GM18868 (cell line): Measurements from ENCODE around the gene PEAK3.

Source experiments
- ATAC-seq: cut with Tn5 transposase; IDR thresholded peaks from one replicate; pipeline ENCODE4 v1.9.1; 2021; ENCODE audit warnings: mild to moderate bottlenecking, moderate library complexity; ENCODE audit not compliant: unreplicated experiment

PEAK3 gene

DNA sequence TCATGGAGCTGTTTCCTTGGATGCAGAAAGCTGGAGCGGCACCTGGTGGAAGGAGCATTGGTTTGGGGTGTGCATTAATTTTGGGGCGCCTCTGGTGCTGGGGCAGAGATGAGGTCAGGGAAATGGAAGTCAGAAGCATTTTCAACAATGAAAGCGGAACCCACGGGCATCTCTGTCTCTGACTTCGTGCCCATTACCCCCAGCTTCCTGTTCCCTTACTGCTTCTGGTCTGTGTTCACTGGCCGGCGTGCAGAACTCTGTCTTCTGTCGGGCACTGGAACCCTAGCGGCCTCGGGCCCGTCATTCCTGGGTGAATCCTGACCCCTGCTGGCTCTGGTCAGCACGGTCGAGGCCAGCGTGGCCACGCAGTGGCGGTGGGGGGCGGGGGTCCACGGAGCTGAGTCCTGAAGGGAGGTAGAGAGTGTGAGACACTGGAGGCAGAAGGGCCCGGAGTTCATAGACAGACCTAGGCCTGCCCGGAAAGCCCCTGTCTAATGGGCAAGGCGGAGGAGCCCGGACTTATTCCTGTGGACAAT, 33.9 kb upstream of the PEAK3 start:
- ATAC-seq = no peak

DNA sequence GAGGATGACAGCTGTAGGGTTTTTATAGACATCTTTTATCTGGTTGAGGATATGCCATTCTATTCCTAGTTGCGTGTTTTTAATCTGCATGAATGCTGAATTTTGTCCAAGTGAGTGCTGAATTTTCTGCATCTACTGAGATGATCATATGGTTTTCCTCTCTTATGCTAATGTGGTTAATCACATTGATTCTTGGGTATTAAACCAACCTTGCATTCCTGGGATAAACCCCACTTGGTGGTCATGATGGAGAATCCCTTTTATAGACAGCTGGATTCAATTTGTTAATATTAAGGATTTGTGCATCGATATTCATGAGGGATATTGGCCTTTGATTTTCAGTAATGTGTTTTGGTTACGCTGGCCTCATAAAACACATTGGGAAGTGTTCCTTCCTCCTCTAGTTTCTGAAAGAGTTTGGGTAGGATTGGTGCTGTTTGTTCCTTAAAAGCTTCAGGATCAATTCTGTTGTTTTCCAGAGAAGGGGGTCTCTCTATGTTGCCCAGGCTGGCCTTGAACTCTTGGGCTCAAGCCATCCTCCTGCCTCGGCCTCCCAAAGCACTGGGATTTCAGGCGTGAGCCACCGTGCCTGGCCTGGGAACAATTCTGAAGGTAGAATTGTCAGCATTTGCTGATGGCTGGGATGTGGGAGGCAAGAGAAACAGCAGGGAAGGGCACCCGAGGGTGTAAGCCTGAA, 33.3 kb upstream of the PEAK3 start:
- no peak for ATAC-seq

- no peak for ATAC-seq
Observed at GRCh38 chr19:2312820-2313501, 31.0 kb upstream of the PEAK3 start.

DNA sequence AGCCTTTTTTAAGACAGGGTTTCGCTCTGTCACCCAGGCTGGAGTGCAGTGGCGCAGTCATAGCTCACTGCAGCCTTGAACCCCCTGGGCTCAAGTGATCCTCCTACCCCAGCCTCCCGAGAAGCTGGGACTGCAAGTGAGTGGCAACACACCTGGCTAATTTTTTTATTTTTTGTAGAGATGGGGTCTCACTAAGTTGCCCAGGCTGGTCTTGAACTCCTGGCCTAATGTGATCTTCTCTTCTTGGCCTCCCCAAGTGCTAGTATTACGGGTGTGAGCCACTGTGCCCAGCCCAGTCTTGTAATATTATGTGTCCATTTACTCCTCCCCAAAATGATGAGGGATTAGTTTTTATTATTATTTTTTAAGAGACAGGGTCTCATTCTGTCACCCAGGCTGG, 29.1 kb upstream of the PEAK3 start:
- ATAC-seq = no peak

- no peak for ATAC-seq
Observed at GRCh38 chr19:2309734-2310362, 27.9 kb upstream of the PEAK3 start.

- ATAC-seq = no peak
Observed at GRCh38 chr19:2308114-2308556, 26.2 kb upstream of the PEAK3 start, which contains the start of gene LINGO3. Gene LINGO3 (minus strand): TSS chr19:2308154. CDS start chr19:2291776, 16,378 bp downstream.

- ATAC-seq = no peak
Observed at GRCh38 chr19:2307518-2308012, 25.6 kb upstream of the PEAK3 start.

GRCh38 chr19:2306971-2307370, 25.0 kb upstream of the PEAK3 start:
- no peak for ATAC-seq

DNA sequence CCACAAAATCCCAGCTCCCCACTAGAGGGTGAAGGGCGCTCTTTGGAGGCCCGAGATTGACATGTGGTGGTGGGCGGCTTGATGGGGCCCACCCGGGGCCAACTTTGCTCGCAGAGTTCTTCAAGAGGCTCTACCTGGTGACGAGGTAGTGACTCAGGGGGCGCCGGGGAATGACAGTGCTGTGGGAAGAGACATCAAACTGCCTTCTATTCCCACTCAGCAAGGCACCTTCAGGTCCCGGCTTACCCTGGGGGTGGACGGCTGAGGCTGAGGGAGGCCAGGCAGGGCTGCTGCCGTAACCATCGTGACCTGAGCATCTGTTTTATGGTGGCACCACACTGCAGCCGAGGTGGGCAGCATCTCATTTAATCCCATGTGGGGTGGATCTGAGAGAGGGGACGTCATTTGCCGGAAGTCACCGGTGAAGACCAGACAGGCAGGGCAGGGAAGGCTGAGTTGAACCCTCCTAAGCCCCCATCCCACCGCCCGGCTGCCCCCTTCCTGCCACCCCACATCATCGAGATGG, 24.4 kb upstream of the PEAK3 start:
- ATAC-seq = no peak

DNA sequence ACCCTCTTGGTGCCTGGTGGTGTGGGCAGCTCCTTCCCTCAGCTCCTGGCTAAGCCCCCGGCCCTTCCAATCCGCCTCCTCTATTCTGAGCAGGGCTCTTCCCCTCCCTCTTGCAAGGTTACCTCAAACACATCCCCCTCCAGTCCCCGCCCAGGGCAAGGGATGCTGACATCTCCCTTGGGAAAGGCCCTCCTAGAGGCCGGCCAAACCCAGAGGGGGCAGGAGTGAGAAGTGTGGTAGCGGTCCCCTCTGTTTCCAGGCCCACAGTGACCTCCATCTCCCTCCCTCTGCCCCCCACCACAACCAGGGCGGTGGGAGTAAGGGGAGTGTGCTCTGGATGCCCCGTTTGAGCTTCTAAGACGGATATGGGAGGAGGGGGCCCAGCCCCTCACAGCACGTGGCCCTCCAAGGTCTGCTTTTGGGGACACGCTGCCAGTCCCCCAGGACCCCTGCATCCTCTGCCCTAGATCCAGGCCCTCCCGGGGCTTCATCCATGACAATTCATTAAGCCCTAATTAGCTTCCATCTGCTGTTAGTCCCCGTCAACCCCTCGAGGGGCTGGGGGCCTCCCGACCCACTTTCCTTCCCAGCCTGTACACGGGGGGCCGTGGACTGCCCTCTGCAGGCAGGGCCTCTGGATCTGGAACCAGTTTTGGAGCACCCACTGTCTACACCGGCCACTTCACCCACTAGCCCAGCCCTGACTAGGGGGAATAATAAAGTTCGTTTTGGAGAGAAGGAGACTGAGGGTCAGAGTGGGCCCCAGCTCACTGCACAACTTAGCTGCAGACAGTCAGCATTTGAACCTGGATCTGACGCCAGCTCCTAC, 23.7 kb upstream of the PEAK3 start:
- no peak for ATAC-seq

- ATAC-seq = no peak
Observed at GRCh38 chr19:2303211-2303798, 21.3 kb upstream of the PEAK3 start.

- ATAC-seq = no peak
Observed at GRCh38 chr19:2302319-2303210, 20.6 kb upstream of the PEAK3 start.

DNA sequence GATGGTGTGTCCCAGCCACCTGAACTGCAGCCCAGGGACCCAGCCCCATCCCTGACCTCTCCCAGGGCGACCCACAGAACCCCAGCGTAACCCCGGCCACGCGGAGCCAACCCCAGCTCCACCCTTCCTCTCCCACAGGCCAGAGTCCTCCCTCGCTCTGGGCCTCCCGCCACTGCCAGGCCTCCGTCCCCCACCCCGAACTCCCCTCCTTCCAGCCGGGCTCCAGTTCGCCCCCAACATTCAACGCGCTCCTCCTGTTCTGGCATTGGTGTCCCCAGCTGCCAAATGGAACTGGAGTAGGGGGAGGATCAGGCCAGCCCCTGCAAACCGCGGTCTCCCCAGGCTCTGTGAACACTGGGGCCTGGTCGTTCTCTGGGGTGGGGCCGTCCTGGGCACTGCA, 18.6 kb upstream of the PEAK3 start:
- no peak for ATAC-seq

DNA sequence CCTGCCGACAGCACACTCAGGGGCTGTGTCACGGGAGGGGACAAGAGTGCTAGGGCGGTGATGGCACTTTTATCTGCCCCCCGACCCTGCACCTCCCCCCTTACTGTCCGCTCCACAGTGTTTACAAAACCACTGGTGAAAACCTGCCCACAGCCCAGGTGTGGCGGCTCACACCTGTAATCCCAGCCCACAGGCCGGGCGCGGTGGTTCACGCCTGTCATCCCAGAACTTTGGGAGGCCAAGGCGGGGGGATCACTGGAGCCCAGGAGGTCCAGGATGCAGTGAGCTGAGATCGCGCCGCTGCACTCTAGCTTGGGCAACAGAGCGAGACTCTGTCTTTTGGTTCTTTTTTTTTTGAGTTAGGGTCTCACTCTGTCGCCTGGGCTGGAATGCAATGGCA, 14.2 kb upstream of the PEAK3 start:
- no peak for ATAC-seq

GRCh38 chr19:2294687-2295335, 12.8 kb upstream of the PEAK3 start:
- ATAC-seq = no peak

DNA sequence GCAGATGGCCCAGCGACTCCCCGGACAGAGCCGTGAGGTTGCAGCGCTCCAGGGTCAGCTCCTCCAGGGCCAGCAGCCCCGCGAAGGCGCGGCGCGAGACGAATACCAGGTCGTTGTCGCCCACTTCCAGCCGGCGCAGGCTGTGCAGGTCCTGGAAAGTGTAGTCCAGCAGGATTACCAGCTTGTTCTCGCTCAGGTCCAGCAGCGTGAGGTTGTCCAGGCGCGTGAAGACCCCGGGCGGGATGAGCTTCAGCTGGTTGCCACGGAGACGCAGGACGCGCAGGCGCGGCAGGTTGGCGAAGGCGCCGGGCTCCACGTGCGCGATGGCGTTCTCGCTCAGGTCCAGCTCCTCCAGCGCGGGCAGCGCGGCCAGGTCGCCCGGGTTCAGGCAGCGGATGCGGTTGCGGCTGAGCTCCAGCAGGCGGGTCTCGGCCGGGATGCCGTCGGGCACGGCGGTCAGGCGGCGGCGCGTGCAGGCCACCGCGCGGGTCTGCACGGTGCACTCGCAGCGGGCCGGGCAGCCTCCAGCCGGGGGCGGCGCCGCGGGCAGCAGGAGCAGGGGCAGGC, 9.3 kb upstream of the PEAK3 start:
- ATAC-seq = no peak

DNA sequence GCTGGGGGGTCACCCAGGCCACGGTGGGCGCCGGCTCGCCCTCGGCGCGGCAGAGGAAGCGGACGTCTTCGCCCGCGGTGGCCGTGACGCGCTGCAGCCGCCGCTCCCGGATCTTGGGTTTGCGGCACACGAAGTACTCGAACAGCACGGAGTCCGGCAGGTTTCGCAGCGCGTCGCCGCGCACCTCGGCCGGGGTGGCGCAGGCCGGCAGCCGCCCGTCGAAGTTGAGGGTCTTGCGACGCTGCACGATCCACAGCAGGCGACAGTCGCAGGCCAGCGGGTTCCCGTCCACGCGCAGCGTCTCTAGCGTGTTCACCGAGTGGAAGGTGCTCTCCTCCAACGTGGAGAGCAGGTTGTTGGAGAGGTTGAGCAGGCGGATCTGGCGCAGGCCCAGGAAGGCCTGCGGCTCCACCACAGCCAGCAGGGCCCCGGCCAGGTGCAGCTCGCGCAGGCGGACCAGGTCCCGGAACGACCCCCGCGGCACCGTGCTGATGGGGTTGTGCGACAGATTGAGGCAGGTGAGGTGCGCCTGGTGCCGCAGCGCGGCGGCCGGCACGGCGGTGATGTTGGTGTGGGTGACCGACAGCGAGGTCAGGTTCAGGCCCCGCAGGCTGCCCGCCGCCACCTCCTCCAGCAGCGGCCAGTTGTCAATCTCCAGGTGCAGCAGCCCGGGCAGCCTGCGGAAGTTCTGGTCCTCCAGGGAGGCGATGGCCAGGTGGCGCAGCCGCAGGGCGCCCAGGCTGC, 8.6 kb upstream of the PEAK3 start:
- ATAC-seq = no peak
